ENCODE data around the gene TBC1D30. TPM values are rescaled to one million over a fixed set of nuclear protein-coding genes. Genes with fewer than 3 reads are reported as not detected.

TBC1D30 gene
- total and polyA plus RNA-seq, 9 of the 15 experiments (the other 6 are each of a cell fraction or from before 2014, with no cell fraction given) = 0.07 to 0.55 (median 0.20) TPM; not detected in 1

DNA sequence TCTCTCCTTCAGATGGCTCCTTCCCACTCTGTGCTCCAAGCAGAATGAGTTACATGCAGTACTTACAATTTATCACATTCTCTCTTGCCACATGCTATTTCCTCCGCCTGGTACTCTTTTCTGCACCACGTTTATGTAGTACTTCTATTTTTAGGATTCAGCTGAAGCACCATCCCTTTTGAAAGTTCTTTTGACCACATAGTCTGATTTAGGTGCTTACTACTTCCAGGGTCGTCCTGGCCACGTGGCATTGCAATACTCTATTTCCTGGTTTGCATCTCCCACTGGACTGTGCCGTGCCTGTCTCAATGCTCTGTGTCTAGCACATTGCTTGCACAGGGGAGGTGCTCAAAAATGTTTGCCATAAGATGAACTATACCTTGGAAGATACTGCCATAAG lies 16.3 kb upstream of the TBC1D30 start:
- ChIA-PET POLR2A (interaction anchor here (0.6 kb wide), 1 partner anchor 43 kb away, joined by 3 read pairs; no protein-coding TSS in a partner anchor), CTCF (ENCODE audit: low intra/inter-chr PET ratio) (no interaction called here)
- in situ Hi-C loops (cut with MboI) = no loop called here
- Histone ChIP-seq H3K9me3 (replicated peaks; ENCODE audit: control insufficient read depth, insufficient read depth, low read depth, low read length) (no peaks in the 10 kb centered on the region), H3K36me3 (ENCODE audit: control insufficient read depth, insufficient read depth, low read length) (no peaks in the 10 kb centered on the region), H3K79me2 (ENCODE audit: control insufficient read depth, insufficient read depth, low read length) (no peaks in the 10 kb centered on the region), H3K9me1 (ENCODE audit: control insufficient read depth, insufficient read depth, low read length) (no peaks in the 10 kb centered on the region), H3K4me3 (no peak overlapping the region), H3K27ac (ENCODE audit: extremely low read depth, low read depth, low read length) (no peak overlapping the region), H2AFZ (ENCODE audit: low read depth, low read length) (no peak overlapping the region), H4K20me1 (replicated peaks; ENCODE audit: control insufficient read depth, insufficient read depth, low read length) (no peaks in the 10 kb centered on the region), H3K27me3 (ENCODE audit: control insufficient read depth in 2 of 2, insufficient read depth in 2 of 2, low read length in 2 of 2) (peaks cover 4 to 5% of the 10 kb centered on the region in 2 experiments; a peak in 3 of 5 replicates), H3K4me2 (ENCODE audit: insufficient read depth, low read length) (no peak overlapping the region), H3K9ac (ENCODE audit: insufficient read depth in 1 of 2, low read depth in 2 of 2, low read length in 2 of 2) (no peak overlapping the region), H3K4me1 (replicated peaks in 1 of 2; ENCODE audit: control insufficient read depth in 2 of 2, insufficient read depth in 2 of 2, low read length in 2 of 2) (no peaks in the 10 kb centered on the region)
- ATAC-seq (no peak), DNase-seq (ENCODE audit: extremely low read depth in 1 of 4, low spot score in 3 of 4) (no peak), FAIRE-seq (no peak)
- no TSS peak for BruUV-seq (replicated peaks)
- no peak for TF ChIP-seq RCOR1 (IDR thresholded peaks at IDR 0.05; ENCODE audit: borderline replicate concordance in 1 of 2, low read depth in 2 of 2, low read length in 2 of 2)
- no peak for TF ChIP-seq ERF (CRISPR knock-in tag; IDR thresholded peaks at IDR 0.05)
- TF ChIP-seq NFIC (IDR thresholded peaks at IDR 0.05) = no peak
- no peak for TF ChIP-seq DNMT1 (IDR thresholded peaks at IDR 0.05)
- no peak for TF ChIP-seq TCFL5 (CRISPR knock-in tag; conservative IDR thresholded peaks at IDR 0.05)
- TF ChIP-seq NFATC3 (IDR thresholded peaks at IDR 0.05) = no peak
- TF ChIP-seq LARP7 (IDR thresholded peaks at IDR 0.05) = no peak
- no peak for TF ChIP-seq NCOR1 (IDR thresholded peaks at IDR 0.05)
- no peak for TF ChIP-seq RAD21 (CRISPR knock-in tag; conservative IDR thresholded peaks at IDR 0.05 in 1 of 2, IDR thresholded peaks at IDR 0.05 in 1 of 2)
- TF ChIP-seq, protein P1, sequence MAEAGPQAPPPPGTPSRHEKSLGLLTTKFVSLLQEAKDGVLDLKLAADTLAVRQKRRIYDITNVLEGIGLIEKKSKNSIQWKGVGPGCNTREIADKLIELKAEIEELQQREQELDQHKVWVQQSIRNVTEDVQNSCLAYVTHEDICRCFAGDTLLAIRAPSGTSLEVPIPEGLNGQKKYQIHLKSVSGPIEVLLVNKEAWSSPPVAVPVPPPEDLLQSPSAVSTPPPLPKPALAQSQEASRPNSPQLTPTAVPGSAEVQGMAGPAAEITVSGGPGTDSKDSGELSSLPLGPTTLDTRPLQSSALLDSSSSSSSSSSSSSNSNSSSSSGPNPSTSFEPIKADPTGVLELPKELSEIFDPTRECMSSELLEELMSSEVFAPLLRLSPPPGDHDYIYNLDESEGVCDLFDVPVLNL (CRISPR knock-in tag; IDR thresholded peaks at IDR 0.05; ENCODE audit: low read depth) = no peak
- TF ChIP-seq, protein P2, sequence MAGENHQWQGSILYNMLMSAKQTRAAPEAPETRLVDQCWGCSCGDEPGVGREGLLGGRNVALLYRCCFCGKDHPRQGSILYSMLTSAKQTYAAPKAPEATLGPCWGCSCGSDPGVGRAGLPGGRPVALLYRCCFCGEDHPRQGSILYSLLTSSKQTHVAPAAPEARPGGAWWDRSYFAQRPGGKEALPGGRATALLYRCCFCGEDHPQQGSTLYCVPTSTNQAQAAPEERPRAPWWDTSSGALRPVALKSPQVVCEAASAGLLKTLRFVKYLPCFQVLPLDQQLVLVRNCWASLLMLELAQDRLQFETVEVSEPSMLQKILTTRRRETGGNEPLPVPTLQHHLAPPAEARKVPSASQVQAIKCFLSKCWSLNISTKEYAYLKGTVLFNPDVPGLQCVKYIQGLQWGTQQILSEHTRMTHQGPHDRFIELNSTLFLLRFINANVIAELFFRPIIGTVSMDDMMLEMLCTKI (IDR thresholded peaks at IDR 0.05; ENCODE audit: partially characterized antibody) = no peak
- no peak for TF ChIP-seq ZBED1 (IDR thresholded peaks at IDR 0.05)
- TF ChIP-seq, protein P3, sequence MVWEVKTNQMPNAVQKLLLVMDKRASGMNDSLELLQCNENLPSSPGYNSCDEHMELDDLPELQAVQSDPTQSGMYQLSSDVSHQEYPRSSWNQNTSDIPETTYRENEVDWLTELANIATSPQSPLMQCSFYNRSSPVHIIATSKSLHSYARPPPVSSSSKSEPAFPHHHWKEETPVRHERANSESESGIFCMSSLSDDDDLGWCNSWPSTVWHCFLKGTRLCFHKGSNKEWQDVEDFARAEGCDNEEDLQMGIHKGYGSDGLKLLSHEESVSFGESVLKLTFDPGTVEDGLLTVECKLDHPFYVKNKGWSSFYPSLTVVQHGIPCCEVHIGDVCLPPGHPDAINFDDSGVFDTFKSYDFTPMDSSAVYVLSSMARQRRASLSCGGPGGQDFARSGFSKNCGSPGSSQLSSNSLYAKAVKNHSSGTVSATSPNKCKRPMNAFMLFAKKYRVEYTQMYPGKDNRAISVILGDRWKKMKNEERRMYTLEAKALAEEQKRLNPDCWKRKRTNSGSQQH (CRISPR knock-in tag; IDR thresholded peaks at IDR 0.05) = no peak
- TF ChIP-seq, protein P4, sequence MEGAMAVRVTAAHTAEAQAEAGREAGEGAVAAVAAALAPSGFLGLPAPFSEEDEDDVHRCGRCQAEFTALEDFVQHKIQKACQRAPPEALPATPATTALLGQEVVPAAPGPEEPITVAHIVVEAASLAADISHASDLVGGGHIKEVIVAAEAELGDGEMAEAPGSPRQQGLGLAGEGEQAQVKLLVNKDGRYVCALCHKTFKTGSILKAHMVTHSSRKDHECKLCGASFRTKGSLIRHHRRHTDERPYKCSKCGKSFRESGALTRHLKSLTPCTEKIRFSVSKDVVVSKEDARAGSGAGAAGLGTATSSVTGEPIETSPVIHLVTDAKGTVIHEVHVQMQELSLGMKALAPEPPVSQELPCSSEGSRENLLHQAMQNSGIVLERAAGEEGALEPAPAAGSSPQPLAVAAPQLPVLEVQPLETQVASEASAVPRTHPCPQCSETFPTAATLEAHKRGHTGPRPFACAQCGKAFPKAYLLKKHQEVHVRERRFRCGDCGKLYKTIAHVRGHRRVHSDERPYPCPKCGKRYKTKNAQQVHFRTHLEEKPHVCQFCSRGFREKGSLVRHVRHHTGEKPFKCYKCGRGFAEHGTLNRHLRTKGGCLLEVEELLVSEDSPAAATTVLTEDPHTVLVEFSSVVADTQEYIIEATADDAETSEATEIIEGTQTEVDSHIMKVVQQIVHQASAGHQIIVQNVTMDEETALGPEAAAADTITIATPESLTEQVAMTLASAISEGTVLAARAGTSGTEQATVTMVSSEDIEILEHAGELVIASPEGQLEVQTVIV (CRISPR knock-in tag; IDR thresholded peaks at IDR 0.05; ENCODE audit: borderline replicate concordance) = no peak
- TF ChIP-seq ZNF764 (CRISPR knock-in tag; IDR thresholded peaks at IDR 0.05; ENCODE audit: low read depth) = no peak
- no peak for TF ChIP-seq ZNF436 (CRISPR knock-in tag; IDR thresholded peaks at IDR 0.05)
- TF ChIP-seq HLTF (IDR thresholded peaks at IDR 0.05) = no peak
- TF ChIP-seq, protein P5, sequence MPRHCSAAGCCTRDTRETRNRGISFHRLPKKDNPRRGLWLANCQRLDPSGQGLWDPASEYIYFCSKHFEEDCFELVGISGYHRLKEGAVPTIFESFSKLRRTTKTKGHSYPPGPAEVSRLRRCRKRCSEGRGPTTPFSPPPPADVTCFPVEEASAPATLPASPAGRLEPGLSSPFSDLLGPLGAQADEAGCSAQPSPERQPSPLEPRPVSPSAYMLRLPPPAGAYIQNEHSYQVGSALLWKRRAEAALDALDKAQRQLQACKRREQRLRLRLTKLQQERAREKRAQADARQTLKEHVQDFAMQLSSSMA (CRISPR knock-in tag; IDR thresholded peaks at IDR 0.05) = no peak
- TF ChIP-seq KLF1 (tag; IDR thresholded peaks at IDR 0.05) = no peak
- WGBS (ENCODE audit: insufficient coverage, low coverage, missing lambda C conversion rate) = 0% methylated on average over 5 of the region's 5 CpGs
- intact Hi-C loops (cut with micrococcal nuclease) = no loop called here
